ENCODE results near the gene HIP1R.
A peak's percentile ranks its signal among the peaks of the same experiment; 100 is the strongest.
"Not testable (repeated sequence)": the region's sequence is repeated elsewhere in the genome, so short reads cannot be mapped to it uniquely, and the experiment has no call there.

Gene HIP1R

GRCh38 chr12:122894193-122895121 lies 59.2 kb downstream of the HIP1R start:
- DNase-seq (ENCODE audit: low spot score), result no peak

- no peak for DNase-seq (ENCODE audit: low spot score)
Observed at GRCh38 chr12:122895320-122895703, 60.1 kb downstream of the HIP1R start.

GRCh38 chr12:122895704-122896636 lies 60.7 kb downstream of the HIP1R start, which contains the start of gene VPS37B:
Gene VPS37B (minus strand): TSS chr12:122896124. CDS start chr12:122896062, 62 bp downstream.
- peak; percentile 97 for DNase-seq (ENCODE audit: low spot score)

- DNase-seq (ENCODE audit: low spot score), result no peak
Observed at GRCh38 chr12:122896662-122897061, 61.4 kb downstream of the HIP1R start.

- DNase-seq (ENCODE audit: low spot score), result no peak
Observed at GRCh38 chr12:122899887-122900286, 64.6 kb downstream of the HIP1R start.

GRCh38 chr12:122902854-122903692 lies 67.8 kb downstream of the HIP1R start:
- DNase-seq (ENCODE audit: low spot score), result no peak

- DNase-seq (ENCODE audit: low spot score), result no peak
Observed at GRCh38 chr12:122903693-122904034, 68.4 kb downstream of the HIP1R start.

- DNase-seq (ENCODE audit: low spot score), result not testable (repeated sequence)
Observed at GRCh38 chr12:122905258-122905657, 70.0 kb downstream of the HIP1R start.

GRCh38 chr12:122908915-122909314 lies 73.7 kb downstream of the HIP1R start:
- no peak for DNase-seq (ENCODE audit: low spot score)

GRCh38 chr12:122909442-122910288 lies 74.4 kb downstream of the HIP1R start:
- no peak for DNase-seq (ENCODE audit: low spot score)

Measured in GM03348 (cell line).